Activated T-cell treated with anti-CD3 and anti-CD28 coated beads, Interleukin-2, amount 50 U/mL, for 24 hours (primary cell): ENCODE data around the gene EIF4E.
"Not testable (repeated sequence)": the region's sequence is repeated elsewhere in the genome, so short reads cannot be mapped to it uniquely, and the experiment has no call there.

Source experiments
- DNase-seq: peaks from one replicate; pipeline ENCODE4 v3.0.0-alpha.2; 2020
- H3K27ac Mint-ChIP-seq: 2 replicates; pipeline ENCODE4 v1.8.0; 2020; ENCODE audit warnings: mild to moderate bottlenecking, mixed read lengths
- H3K27me3 Mint-ChIP-seq: 2 replicates; pipeline ENCODE4 v1.8.0; 2020; ENCODE audit warnings: mixed read lengths
- H3K36me3 Mint-ChIP-seq: 2 replicates; pipeline ENCODE4 v1.8.0; 2020; ENCODE audit warnings: low read depth, mixed read lengths
- H3K4me1 Mint-ChIP-seq: 2 replicates; pipeline ENCODE4 v1.8.0; 2020; ENCODE audit warnings: low read depth, mixed read lengths
- H3K4me3 Mint-ChIP-seq: 2 replicates; pipeline ENCODE4 v1.8.0; 2020; ENCODE audit warnings: mild to moderate bottlenecking, moderate library complexity, mixed read lengths
- H3K9me3 Mint-ChIP-seq: 2 replicates; pipeline ENCODE4 v1.8.0; 2020; ENCODE audit warnings: mixed read lengths

EIF4E gene

DNA sequence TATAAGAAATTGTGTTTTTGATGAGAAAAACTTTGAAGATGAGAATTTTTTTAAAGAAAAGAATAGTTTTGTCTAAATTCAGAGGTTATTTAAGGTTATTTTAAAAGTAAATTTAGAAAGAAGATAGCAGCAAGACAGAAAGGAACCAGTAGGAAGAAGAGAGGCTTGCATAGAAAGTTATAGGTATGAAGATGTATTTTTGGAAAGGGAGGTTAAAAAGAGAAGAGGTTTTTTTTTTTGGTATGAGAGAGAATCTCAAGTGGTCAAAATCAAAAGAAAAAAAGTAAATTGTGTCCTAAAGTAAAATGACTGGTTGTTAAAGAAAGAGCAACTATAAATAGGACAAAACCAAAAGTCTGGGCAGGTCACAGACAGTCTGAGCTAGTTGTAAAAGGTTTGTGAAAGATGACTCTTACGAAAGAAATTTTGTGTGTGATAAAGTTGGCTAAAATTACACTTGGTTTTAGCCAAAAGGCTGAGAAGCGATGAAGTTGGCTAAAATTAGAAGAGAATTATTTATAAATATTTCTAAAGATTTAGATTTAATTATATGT lies 16.4 kb upstream of the EIF4E start:
- H3K9me3 Mint-ChIP-seq, result no peaks in the 10 kb centered on the region
- H3K36me3 Mint-ChIP-seq, result no peaks in the 10 kb centered on the region
- no peak overlapping the region for H3K4me3 Mint-ChIP-seq
- H3K4me1 Mint-ChIP-seq, result no peaks in the 10 kb centered on the region
- H3K27me3 Mint-ChIP-seq, result no peaks in the 10 kb centered on the region
- H3K27ac Mint-ChIP-seq, result no peak overlapping the region
- no peak for DNase-seq

- peaks cover 17% of the 10 kb centered on the region for H3K4me1 Mint-ChIP-seq
- DNase-seq, result no peak
Measured at GRCh38 chr4:98939892-98940298, 11.0 kb upstream of the EIF4E start.

DNA sequence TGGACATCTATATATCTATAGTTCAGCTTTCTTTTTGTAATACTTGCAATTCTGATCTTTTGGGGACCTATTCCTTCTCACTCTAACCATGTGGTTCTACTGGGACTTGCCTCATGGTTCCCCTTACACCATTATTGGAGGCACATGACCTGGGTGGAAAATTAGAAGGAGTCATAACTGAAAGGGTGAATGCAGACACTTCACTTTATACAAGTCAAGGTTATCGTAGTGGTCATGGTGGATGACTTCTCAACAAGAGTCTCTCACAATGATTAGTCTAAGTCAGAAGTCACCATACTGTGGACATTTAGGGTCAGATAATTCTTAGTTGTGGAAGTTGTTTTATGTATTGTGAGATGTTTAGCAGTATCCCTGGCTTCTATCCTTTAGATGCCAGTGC lies 10.5 kb upstream of the EIF4E start:
- H3K9me3 Mint-ChIP-seq, result no peaks in the 10 kb centered on the region
- H3K27ac Mint-ChIP-seq, result no peak overlapping the region
- H3K4me3 Mint-ChIP-seq, result no peak overlapping the region
- H3K4me1 Mint-ChIP-seq, result peaks cover 17% of the 10 kb centered on the region
- H3K27me3 Mint-ChIP-seq, result no peaks in the 10 kb centered on the region
- no peak for DNase-seq
- H3K36me3 Mint-ChIP-seq, result no peaks in the 10 kb centered on the region

More at GRCh38 chr4:98939892-98940298, 11.0 kb upstream of the EIF4E start:
- H3K9me3 Mint-ChIP-seq, result no peaks in the 10 kb centered on the region
- H3K27me3 Mint-ChIP-seq, result no peaks in the 10 kb centered on the region
- no peak overlapping the region for H3K4me3 Mint-ChIP-seq
- H3K27ac Mint-ChIP-seq, result no peak overlapping the region
- H3K36me3 Mint-ChIP-seq, result no peaks in the 10 kb centered on the region

- no peak overlapping the region for H3K4me3 Mint-ChIP-seq
- H3K4me1 Mint-ChIP-seq, result peaks cover 17% of the 10 kb centered on the region
- no peak for DNase-seq
- H3K27ac Mint-ChIP-seq, result no peak overlapping the region
- H3K27me3 Mint-ChIP-seq, result no peaks in the 10 kb centered on the region
- no peaks in the 10 kb centered on the region for H3K9me3 Mint-ChIP-seq
- H3K36me3 Mint-ChIP-seq, result no peaks in the 10 kb centered on the region
Measured at GRCh38 chr4:98937986-98938720, 9.2 kb upstream of the EIF4E start.

DNA sequence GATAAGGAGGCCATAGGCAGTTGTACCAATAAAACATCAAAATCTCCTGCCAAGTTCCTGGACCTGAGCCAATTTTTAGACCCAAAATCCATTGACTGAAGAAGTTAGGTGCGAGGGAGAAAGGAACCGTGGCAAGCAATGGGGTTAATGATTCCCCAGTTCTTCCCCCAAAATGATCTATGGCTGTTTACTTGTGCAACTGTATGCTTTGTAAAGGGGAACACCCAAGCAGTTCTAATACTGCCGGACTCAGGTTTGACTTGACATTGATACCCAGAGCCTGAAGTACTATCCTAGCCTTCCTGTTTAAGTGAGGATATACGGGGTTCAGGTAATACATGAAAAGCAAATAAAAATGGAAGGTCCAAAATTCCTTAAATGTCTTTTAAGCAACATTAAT lies 6.7 kb upstream of the EIF4E start:
- peaks cover 30% of the 10 kb centered on the region for H3K4me1 Mint-ChIP-seq
- no peaks in the 10 kb centered on the region for H3K27me3 Mint-ChIP-seq
- DNase-seq, result no peak
- H3K36me3 Mint-ChIP-seq, result no peaks in the 10 kb centered on the region
- H3K27ac Mint-ChIP-seq, result no peak overlapping the region
- H3K9me3 Mint-ChIP-seq, result no peaks in the 10 kb centered on the region
- H3K4me3 Mint-ChIP-seq, result no peak overlapping the region

- not testable (repeated sequence) for H3K36me3 Mint-ChIP-seq, H3K4me3 Mint-ChIP-seq
Measured at GRCh38 chr4:98934851-98935250, 5.9 kb upstream of the EIF4E start.

GRCh38 chr4:98932539-98932938 lies 3.6 kb upstream of the EIF4E start:
- peaks cover 19% of the 10 kb centered on the region for H3K36me3 Mint-ChIP-seq
- peaks cover 31% of the 10 kb centered on the region for H3K4me1 Mint-ChIP-seq
- no peak overlapping the region for H3K4me3 Mint-ChIP-seq
- no peak for DNase-seq
- H3K9me3 Mint-ChIP-seq, result no peaks in the 10 kb centered on the region
- H3K27ac Mint-ChIP-seq, result no peak overlapping the region
- H3K27me3 Mint-ChIP-seq, result no peaks in the 10 kb centered on the region

More at GRCh38 chr4:98934851-98935250, 5.9 kb upstream of the EIF4E start:
- H3K27ac Mint-ChIP-seq, H3K9me3 Mint-ChIP-seq, DNase-seq, H3K27me3 Mint-ChIP-seq: not testable (repeated sequence)
- peaks cover 36% of the 10 kb centered on the region for H3K4me1 Mint-ChIP-seq

GRCh38 chr4:98930311-98930865 lies 1.5 kb upstream of the EIF4E start:
- H3K27ac Mint-ChIP-seq, result peak overlapping the region; percentile 100
- peaks cover 37% of the 10 kb centered on the region for H3K36me3 Mint-ChIP-seq
- H3K9me3 Mint-ChIP-seq, result no peaks in the 10 kb centered on the region
- H3K4me3 Mint-ChIP-seq, result peak overlapping the region; percentile 93
- H3K4me1 Mint-ChIP-seq, result peaks cover 42% of the 10 kb centered on the region
- H3K27me3 Mint-ChIP-seq, result no peaks in the 10 kb centered on the region
- DNase-seq, result no peak

- Mint-ChIP-seq H3K36me3 (peaks cover 43% of the 10 kb centered on the region), H3K27me3 (no peaks in the 10 kb centered on the region), H3K27ac (peak overlapping the region; percentile 100), H3K4me3 (peak overlapping the region; percentile 93), H3K9me3 (no peaks in the 10 kb centered on the region), H3K4me1 (peaks cover 44% of the 10 kb centered on the region)
- peak; percentile 76 for DNase-seq
Measured at GRCh38 chr4:98929341-98930267, 671 bp upstream of the EIF4E start.

DNA sequence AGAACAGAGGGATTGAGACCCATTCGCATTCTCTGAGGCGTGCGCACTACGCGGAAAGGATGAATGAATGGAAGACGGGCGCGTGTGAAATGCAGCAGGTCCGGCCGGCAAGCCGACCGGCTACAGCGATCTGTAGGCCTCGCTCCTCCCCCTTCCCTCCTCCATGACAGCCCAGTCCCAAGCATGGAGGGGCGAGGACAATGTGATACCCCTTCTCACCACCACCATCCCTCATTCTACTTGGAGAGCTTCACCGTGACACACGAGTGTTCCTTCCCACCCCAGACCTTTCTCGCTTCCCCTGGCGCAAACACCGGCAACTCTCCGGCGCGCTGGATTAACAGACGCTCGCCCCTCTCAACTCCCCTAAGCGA lies 815 bp downstream of the EIF4E start:
- Mint-ChIP-seq H3K9me3 (no peaks in the 10 kb centered on the region), H3K4me3 (peak overlapping the region; percentile 93), H3K27me3 (no peaks in the 10 kb centered on the region), H3K4me1 (peaks cover 56% of the 10 kb centered on the region), H3K36me3 (peaks cover 57% of the 10 kb centered on the region), H3K27ac (peak overlapping the region; percentile 100)
- no peak for DNase-seq

DNA sequence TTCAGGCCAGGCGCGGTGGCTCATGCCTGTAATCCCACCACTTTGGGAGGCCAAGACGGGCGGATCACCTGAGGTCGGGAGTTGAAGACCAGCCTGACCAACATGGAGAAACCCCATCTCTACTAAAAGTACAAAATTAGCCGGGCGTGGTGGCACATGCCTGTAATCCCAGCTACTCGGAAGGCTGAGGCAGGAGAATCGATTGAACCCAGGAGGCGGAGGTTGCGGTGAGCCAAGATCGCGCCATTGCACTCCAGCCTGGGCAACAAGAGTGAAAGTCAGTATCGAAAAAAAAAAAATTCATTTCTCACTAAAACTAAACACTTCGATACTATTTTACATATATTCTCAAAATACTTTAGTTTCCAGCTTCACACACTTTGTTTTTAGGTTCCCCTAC lies 2.7 kb downstream of the EIF4E start:
- peaks cover 73% of the 10 kb centered on the region for H3K36me3 Mint-ChIP-seq
- not testable (repeated sequence) for H3K27me3 Mint-ChIP-seq, DNase-seq, H3K9me3 Mint-ChIP-seq
- H3K27ac Mint-ChIP-seq, result peak overlapping the region; percentile 100
- peak overlapping the region; percentile 93 for H3K4me3 Mint-ChIP-seq
- peaks cover 54% of the 10 kb centered on the region for H3K4me1 Mint-ChIP-seq

- Mint-ChIP-seq H3K36me3 (peaks cover 81% of the 10 kb centered on the region), H3K4me3 (no peak overlapping the region), H3K9me3 (no peaks in the 10 kb centered on the region), H3K4me1 (peaks cover 56% of the 10 kb centered on the region), H3K27ac (no peak overlapping the region), H3K27me3 (no peaks in the 10 kb centered on the region)
- DNase-seq, result no peak
Measured at GRCh38 chr4:98921292-98921691, 7.6 kb downstream of the EIF4E start.

DNA sequence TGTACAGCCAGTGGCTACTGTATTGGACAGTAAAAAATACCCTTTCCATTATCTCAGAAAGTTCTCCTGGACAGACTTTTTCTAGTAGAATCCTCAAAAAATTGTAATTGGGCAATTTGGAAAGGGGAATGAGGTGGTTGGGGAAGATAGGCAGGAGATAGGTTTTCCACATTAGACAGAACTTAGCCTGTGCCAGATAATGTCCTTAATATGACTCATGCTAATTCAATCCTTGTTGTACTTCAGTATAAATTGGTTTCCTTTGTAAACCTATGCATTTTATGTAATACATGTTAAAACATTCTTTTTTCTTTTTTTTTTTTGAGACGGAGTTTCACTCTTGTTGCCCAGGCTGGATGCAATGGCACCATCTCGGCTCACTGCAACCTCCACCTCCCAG lies 8.9 kb downstream of the EIF4E start:
- Mint-ChIP-seq H3K4me3 (no peak overlapping the region), H3K27ac (no peak overlapping the region), H3K36me3 (peaks cover 77% of the 10 kb centered on the region), H3K9me3 (no peaks in the 10 kb centered on the region), H3K4me1 (peaks cover 55% of the 10 kb centered on the region), H3K27me3 (no peaks in the 10 kb centered on the region)
- no peak for DNase-seq

DNA sequence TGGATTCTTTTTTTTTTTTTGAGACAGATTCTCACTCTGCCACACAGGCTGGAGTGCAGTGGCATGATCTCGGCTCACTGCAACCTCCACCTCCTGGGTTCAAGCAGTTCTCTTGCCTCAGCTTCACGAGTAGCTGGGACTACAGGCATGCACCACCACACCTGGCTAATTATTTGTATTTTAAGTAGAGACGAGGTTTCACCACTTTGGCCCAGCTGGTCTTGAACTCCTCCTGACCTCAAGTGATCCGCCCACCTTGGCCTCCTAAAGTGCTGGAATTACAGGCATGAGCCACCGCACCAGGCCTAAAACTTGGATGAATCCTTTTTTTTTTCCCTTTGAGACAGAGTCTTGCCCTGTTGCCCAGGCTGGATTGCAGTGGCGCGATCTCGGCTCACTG lies 18.2 kb downstream of the EIF4E start:
- H3K27ac Mint-ChIP-seq, H3K27me3 Mint-ChIP-seq, DNase-seq, H3K4me3 Mint-ChIP-seq, H3K9me3 Mint-ChIP-seq: not testable (repeated sequence)
- H3K36me3 Mint-ChIP-seq, result peaks cover 72% of the 10 kb centered on the region
- peaks cover 65% of the 10 kb centered on the region for H3K4me1 Mint-ChIP-seq
